GM21381 (cell line): ENCODE measurements around the gene IRAK2.
A peak's percentile ranks its signal among the peaks of the same experiment; 100 is the strongest.

Experiments
- ATAC-seq: cut with Tn5 transposase; IDR thresholded peaks from one replicate; pipeline ENCODE4 v1.9.1; 2021; ENCODE audit warnings: mild to moderate bottlenecking, moderate library complexity; ENCODE audit not compliant: unreplicated experiment

IRAK2 gene

DNA sequence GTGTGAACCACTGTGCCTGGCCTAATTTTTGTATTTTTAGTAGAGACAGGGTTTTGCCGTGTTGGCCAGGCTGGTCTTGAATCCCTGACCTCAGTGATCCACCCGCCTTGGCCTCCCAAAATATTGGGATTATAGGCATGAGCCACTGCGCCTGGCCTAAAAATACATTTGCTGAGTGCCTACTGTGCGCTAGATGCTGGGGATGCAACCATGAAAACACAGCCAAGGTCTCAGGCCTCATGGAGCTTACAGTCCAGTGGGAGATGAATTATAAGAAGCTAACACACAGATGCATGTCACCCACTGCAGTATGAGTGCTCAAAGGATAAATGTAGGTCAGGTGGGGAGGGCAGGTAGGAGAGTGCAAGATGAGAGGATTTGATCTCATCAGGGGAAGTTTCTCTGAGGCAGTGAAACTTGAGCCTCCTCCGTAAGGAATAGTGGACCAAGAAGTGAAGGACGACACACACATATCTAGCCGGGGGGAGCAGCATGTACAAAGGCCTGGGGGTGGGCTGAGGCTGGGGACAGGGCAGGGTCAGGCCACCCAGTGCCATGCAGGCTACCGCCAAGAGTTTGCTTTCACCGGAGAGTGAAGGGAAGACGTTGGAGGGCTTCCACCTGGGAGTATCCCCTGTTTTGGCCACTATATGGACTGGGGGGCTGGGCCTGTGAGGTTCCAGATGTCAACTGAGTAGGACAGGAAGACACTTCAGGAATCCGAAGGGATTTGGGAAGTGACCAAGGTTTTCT is 24.3 kb downstream of the IRAK2 start:
- ATAC-seq, result no peak

DNA sequence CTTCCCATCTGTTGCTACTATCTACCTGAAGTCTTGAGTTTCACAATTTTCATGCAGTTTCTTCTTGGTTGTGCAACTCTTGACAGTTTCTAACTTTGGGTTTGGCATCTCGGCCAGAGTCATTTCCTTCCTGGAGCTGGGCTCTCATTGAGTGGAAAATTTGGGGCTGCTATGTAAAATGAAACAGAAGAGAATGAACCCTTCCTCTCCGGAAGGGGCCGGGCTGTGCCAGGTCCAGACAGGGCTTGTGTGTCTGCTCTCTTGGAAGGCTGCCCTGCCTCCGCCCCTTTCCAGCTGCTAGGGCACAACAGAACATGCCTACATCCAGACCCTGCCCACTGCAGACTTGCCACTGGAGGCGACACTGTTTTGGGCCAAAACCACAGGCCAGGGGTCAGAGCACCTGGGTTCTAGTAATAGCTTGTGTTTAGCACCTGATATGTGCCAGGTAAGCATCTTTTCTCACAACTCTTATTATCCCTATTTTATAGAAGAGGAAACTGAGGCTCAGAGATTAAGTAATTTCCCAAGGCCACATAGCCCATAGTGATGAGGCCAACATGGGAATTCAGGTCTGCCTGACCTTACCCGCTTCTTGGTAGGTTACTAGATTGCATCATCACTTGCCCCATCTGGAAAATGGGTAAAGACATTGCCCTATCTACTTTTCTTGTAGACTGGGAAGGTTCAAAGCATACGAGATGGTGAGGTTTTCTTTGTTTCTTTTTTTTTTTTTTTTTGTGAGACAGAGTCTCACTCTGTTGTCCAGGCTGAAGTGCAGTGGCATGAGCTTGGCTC is 25.0 kb downstream of the IRAK2 start:
- no peak for ATAC-seq

GRCh38 chr3:10192953-10193691 is 28.4 kb downstream of the IRAK2 start:
- ATAC-seq, result peak; percentile 46

DNA sequence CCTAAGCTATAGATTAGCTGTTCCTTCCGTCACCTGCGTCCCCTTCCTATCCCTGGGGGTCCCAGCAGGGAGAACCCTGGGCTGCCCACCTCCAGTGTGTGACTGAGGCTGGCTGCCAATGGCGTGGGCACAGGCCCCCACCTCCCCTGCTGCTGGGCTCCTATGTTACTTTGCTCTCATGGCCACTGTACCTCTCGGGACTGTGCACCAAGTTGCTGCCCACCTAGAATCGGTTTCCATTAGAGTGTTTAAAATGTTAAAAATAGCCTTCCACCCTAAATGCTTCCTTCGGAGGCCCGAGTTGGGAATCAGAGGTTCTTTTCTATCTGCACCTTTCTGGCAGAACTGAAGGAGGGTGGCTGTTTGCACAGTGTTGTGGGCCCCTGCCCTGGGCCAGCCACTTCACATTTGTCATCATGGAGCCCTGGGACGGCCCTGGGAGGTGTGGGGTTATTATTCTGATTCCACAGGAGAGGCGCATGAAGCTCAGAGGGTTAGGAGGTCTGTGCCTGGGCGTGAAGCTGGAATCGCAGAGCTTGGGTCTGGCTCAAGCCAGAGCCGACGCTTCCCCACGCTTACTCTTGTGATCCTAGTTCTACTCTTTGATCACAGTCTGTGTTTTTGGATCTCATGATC is 29.1 kb downstream of the IRAK2 start:
- ATAC-seq, result no peak

DNA sequence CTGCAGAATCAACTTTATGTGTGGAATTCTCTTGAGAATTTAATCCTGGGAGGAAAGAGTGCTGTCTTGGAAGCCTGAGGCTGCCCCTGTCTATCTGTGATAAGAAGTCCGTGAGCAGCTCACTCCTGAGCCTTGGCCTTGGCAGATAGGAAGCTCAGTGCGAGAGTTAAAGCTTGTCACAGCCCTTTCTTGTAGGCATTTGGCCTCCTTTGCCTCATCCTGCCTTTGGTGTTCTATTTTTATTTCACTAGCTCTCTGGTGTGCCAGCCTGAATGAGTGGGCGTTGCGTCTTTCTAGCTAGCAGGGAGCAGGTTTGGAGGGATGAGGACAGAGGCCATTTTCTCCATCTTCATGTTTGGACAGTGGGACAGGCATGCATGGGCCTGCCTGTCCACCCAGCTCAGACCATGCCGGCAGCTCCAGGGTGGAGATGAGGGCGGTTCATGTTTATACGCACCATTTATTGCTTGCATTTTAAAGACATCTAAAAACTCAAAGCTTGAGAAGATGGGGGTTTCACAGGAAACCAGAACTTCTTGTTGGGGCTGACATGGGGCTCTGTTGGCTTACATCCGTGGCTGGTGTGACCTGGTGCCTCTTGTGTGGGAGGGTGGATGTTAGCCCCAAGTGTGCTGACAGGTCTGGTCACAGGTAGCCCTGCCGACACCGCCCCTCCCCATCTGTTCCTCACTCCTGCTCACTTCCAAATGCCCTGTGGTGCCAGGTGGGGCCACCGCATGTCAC is 29.8 kb downstream of the IRAK2 start:
- no peak for ATAC-seq

- no peak for ATAC-seq
Observed at GRCh38 chr3:10195366-10196089, 30.8 kb downstream of the IRAK2 start.

- no peak for ATAC-seq
Observed at GRCh38 chr3:10196389-10197052, 31.8 kb downstream of the IRAK2 start.

DNA sequence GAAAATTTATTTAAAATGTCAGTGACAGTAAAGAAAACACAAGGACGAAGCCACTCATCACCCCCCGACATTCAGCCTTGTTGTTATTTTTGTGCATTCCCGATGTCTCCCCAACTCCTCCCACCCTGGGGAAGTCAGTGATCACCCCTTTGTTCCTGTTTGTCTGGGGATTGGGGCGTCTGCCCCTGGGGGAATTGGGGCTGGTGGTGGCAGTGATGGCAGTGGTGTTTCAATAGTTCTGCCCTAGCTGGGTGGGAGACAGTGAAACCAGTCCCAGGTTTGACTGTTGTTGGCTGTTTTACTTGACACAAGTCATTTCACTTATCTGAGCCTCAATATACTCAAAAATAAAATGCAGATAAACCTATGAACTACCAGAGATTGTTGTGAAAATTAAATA is 33.5 kb downstream of the IRAK2 start:
- no peak for ATAC-seq

DNA sequence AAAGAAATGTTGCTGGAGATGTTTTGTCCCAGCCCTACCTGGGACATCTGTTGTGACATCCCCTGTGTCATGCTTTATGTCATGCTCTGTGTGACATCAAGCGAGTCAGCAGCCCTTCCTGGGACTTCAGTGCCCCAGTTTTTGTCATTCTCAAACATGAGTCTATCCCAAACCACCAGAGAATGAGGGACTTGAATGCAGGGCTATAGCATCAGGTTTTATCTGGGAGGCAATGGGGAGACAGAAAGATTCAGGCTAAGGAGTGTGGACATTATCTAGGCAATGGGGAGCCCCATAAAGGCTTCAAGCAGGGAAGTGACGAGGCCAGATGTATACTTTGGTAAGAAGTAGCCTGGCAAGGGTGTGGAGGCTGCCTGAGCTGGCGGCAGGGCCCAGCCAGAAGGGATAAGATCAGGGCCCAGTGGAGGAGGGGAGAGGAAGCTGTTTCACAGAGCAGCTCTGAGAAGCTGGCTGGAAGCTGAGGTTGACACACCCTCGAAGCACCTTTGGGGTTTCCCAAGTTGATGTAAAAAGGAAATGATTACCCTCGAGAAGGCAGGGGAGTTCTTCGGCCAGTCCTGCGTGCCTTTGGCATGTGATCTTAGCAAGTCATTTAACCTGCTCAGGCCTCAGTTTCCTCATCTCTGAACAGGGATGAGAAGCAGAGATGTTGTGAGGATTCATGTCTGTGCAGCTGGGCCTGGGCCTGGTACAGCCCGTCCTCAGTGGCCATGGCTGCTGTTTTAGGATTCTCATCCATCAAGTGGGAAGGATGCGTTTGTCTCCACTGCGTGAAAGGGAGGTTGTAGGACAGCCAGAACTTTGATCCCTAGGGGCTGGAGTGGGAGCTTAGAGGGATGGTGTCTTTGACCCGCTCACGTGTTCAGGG is 34.3 kb downstream of the IRAK2 start:
- ATAC-seq, result peak; percentile 68

DNA sequence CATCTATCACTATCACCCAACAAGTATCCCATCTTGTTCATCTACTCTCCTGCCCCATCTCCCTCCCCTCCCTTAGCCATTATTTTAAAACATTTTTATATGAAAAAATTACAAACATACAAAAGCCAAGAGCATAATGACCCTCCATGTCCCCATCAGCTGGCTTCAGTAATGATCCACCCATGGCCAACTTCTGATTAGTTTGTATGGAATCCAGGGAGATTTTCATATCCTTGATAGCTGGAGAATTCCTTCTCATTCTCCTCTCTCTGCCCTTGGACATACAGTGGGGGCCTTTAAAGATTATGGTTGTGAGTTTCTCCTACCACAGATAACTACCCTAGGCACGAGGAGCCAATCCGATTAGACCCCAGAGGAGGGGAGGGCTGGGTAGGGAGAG is 40.2 kb downstream of the IRAK2 start:
- no peak for ATAC-seq

GRCh38 chr3:10205451-10206165 is 40.9 kb downstream of the IRAK2 start:
- no peak for ATAC-seq

GRCh38 chr3:10206166-10206511 is 41.4 kb downstream of the IRAK2 start:
- ATAC-seq, result no peak

DNA sequence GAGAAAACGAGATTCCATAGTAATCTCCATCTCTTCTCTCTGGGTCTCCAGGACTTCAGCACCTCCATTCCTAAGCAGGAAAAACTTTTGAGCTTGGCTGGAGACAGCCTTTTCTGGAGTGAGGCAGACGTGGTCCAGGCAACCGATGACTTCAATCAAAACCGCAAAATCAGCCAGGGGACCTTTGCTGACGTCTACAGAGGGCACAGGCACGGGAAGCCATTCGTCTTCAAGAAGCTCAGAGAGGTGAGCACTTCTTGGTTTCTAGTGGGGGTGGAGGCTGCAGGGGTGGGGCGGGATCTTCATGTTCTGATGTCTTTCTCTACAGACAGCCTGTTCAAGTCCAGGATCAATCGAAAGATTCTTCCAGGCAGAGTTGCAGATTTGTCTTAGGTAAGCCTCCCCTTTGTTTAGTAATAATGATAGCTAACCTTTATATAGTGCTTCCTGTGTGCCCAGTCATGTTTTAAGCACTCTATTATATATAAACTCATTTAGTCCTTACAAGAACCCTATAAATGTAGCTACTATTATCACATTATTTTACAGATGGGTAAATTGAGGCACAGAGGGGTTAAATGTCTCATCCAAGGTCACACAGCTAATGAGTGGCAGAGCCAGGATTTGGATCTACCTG is 48.6 kb downstream of the IRAK2 start:
- no peak for ATAC-seq

GRCh38 chr3:10215578-10216368 is 51.1 kb downstream of the IRAK2 start:
- ATAC-seq, result no peak

GRCh38 chr3:10217359-10217758 is 52.6 kb downstream of the IRAK2 start:
- no peak for ATAC-seq

DNA sequence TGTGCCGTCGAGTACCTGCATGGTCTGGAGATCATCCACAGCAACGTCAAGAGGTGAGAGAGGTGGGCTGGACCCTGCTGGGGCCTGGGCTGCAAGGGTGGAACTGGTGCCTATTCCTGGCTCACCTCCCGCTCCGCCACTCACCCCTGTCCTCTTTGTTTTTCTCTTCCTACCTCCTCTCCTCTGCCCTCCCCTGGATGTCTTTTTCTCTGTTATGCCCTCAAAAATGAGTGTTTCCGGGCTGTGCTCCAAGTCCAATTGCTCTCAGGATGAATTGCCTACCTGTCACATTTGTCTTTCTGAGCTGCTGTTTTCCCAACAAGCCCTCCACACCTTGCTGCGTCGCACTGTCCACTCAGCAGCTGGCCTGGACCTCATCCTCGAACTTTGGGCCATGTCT is 55.0 kb downstream of the IRAK2 start:
- no peak for ATAC-seq
